GM18505 (cell line): ENCODE data around the gene CROCC2.

Source experiments
- ATAC-seq: cut with Tn5 transposase; IDR thresholded peaks from one replicate; pipeline ENCODE4 v1.9.1; 2021; ENCODE audit not compliant: unreplicated experiment
- POLR2A ChIP-seq: IDR thresholded peaks from 4 replicates; pipeline ENCODE4 v1.6.1; 2011; ENCODE audit warnings: borderline replicate concordance; ENCODE audit not compliant: insufficient read depth, insufficient read length; ENCODE audit errors: extremely low read depth

The CROCC2 gene

GRCh38 chr2:241009191-241009590 lies 103.1 kb downstream of the CROCC2 start:
- no peak for TF ChIP-seq POLR2A
- no peak for ATAC-seq

GRCh38 chr2:241009601-241010530 lies 103.7 kb downstream of the CROCC2 start:
- ATAC-seq, result no peak
- no peak for TF ChIP-seq POLR2A

GRCh38 chr2:241010531-241011295 lies 104.6 kb downstream of the CROCC2 start:
- no peak for ATAC-seq
- TF ChIP-seq POLR2A, result no peak

GRCh38 chr2:241011296-241011600 lies 105.1 kb downstream of the CROCC2 start:
- TF ChIP-seq POLR2A, result no peak
- no peak for ATAC-seq

GRCh38 chr2:241011751-241012510 lies 105.8 kb downstream of the CROCC2 start:
- ATAC-seq, result no peak
- no peak for TF ChIP-seq POLR2A

- no peak for ATAC-seq
- no peak for TF ChIP-seq POLR2A
These were observed 108.1 kb downstream of the CROCC2 start for GRCh38 chr2:241014224-241014623.

- no peak for TF ChIP-seq POLR2A
These were observed 108.6 kb downstream of the CROCC2 start for GRCh38 chr2:241014764-241015163.

GRCh38 chr2:241015439-241015838 lies 109.3 kb downstream of the CROCC2 start:
- no peak for TF ChIP-seq POLR2A
- ATAC-seq, result no peak

More at GRCh38 chr2:241014764-241015163, 108.6 kb downstream of the CROCC2 start:
- no peak for ATAC-seq

GRCh38 chr2:241017228-241017940 lies 111.2 kb downstream of the CROCC2 start:
- ATAC-seq, result no peak
- TF ChIP-seq POLR2A, result no peak

GRCh38 chr2:241018051-241018891 lies 112.1 kb downstream of the CROCC2 start:
- no peak for ATAC-seq
- no peak for TF ChIP-seq POLR2A

GRCh38 chr2:241019441-241020139 lies 113.5 kb downstream of the CROCC2 start:
- no peak for TF ChIP-seq POLR2A
- no peak for ATAC-seq
